H9 (cell line): ENCODE measurements around the gene MAPK8IP2. TPM values are rescaled to one million over a fixed set of nuclear protein-coding genes. Genes with fewer than 3 reads are reported as not detected.
A peak's percentile ranks its signal among the peaks of the same experiment; 100 is the strongest.

Experiments
- DNase-seq: peaks from one replicate; pipeline ENCODE4 v3.0.0-alpha.2; 2017
- H2AFZ ChIP-seq: one replicate; pipeline ENCODE4 v1.6.1; 2013; ENCODE audit warnings: mild to moderate bottlenecking, low read length, control low read depth, moderate library complexity
- H2AK5ac ChIP-seq: 2 replicates; pipeline ENCODE4 v1.6.1; 2013; ENCODE audit warnings: low read length, control low read depth, mixed read lengths; ENCODE audit not compliant: insufficient read length
- H2BK120ac ChIP-seq: one replicate; pipeline ENCODE4 v1.6.1; 2013; ENCODE audit warnings: low read depth, mild to moderate bottlenecking, low read length, control low read depth, inconsistent platforms; ENCODE audit not compliant: poor library complexity, severe bottlenecking
- H2BK12ac ChIP-seq: 2 replicates; pipeline ENCODE4 v1.6.1; 2013; ENCODE audit warnings: low read length, control low read depth, mixed read lengths, low read depth; ENCODE audit not compliant: insufficient read length
- H2BK15ac ChIP-seq: 2 replicates; pipeline ENCODE4 v1.6.1; 2013; ENCODE audit warnings: low read depth, low read length, control low read depth
- H2BK20ac ChIP-seq: one replicate; pipeline ENCODE4 v1.6.1; 2013; ENCODE audit warnings: low read depth, mild to moderate bottlenecking, low read length, control low read depth, inconsistent platforms; ENCODE audit not compliant: poor library complexity, severe bottlenecking
- H2BK5ac ChIP-seq: 2 replicates; pipeline ENCODE4 v1.6.1; 2013; ENCODE audit warnings: low read length, control low read depth, mixed read lengths; ENCODE audit not compliant: insufficient read length
- H3K14ac ChIP-seq: 2 replicates; pipeline ENCODE4 v1.6.1; 2013; ENCODE audit warnings: low read length, control low read depth; ENCODE audit not compliant: insufficient read depth
- H3K18ac ChIP-seq: 2 replicates; pipeline ENCODE4 v1.6.1; 2013; ENCODE audit warnings: low read depth, mild to moderate bottlenecking, mixed read lengths, low read length, control low read depth; ENCODE audit not compliant: insufficient read length
- H3K23ac ChIP-seq: 2 replicates; pipeline ENCODE4 v1.6.1; 2013; ENCODE audit warnings: low read length, control low read depth, mixed read lengths, low read depth; ENCODE audit not compliant: insufficient read length
- H3K23me2 ChIP-seq: 2 replicates; pipeline ENCODE4 v1.6.1; 2013; ENCODE audit warnings: low read depth, mild to moderate bottlenecking, mixed read lengths, low read length, control low read depth; ENCODE audit not compliant: insufficient read length, poor library complexity, severe bottlenecking
- H3K27ac ChIP-seq: 2 replicates; pipeline ENCODE4 v1.5.1; 2013; ENCODE audit warnings: low read length, control low read depth, mixed read lengths, low read depth; ENCODE audit not compliant: insufficient read length
- H3K27me3 ChIP-seq: 2 replicates; pipeline ENCODE4 v1.6.1; 2013; ENCODE audit warnings: low read length, control low read depth, inconsistent platforms; ENCODE audit not compliant: insufficient read depth
- H3K4ac ChIP-seq: 2 replicates; pipeline ENCODE4 v1.6.1; 2013; ENCODE audit warnings: low read depth, mild to moderate bottlenecking, control low read depth, inconsistent platforms, low read length, moderate library complexity
- H3K4me1 ChIP-seq: 2 replicates; pipeline ENCODE4 v1.6.1; 2013; ENCODE audit warnings: low read length, control low read depth, inconsistent platforms; ENCODE audit not compliant: insufficient read depth
- H3K4me2 ChIP-seq: 2 replicates; pipeline ENCODE4 v1.6.1; 2013; ENCODE audit warnings: low read length, control low read depth, mixed read lengths; ENCODE audit not compliant: insufficient read length, insufficient read depth
- H3K56ac ChIP-seq: 2 replicates; pipeline ENCODE4 v1.6.1; 2013; ENCODE audit warnings: low read depth, mild to moderate bottlenecking, mixed read lengths, low read length, control low read depth; ENCODE audit not compliant: insufficient read length
- H3K79me1 ChIP-seq: 2 replicates; pipeline ENCODE4 v1.6.1; 2013; ENCODE audit warnings: low read depth, mild to moderate bottlenecking, moderate library complexity, low read length, control low read depth, inconsistent platforms; ENCODE audit not compliant: insufficient read depth, poor library complexity, severe bottlenecking
- H3K79me2 ChIP-seq: 2 replicates; pipeline ENCODE4 v1.6.1; 2013; ENCODE audit warnings: low read length, control low read depth, inconsistent platforms; ENCODE audit not compliant: insufficient read depth
- H3K9ac ChIP-seq: 2 replicates; pipeline ENCODE4 v1.6.1; 2013; ENCODE audit warnings: low read length, control low read depth, mixed read lengths; ENCODE audit not compliant: insufficient read length; ENCODE audit errors: extremely low read depth
- H3K9me3 ChIP-seq: one replicate; pipeline ENCODE4 v1.6.1; 2013; ENCODE audit warnings: low read depth, low read length, inconsistent platforms; ENCODE audit not compliant: control insufficient read depth
- H3T11ph ChIP-seq: one replicate; pipeline ENCODE4 v1.6.1; 2013; ENCODE audit warnings: mild to moderate bottlenecking, low read length, control low read depth, inconsistent platforms
- H4K20me1 ChIP-seq: one replicate; pipeline ENCODE4 v1.6.1; 2013; ENCODE audit not compliant: control insufficient read depth, insufficient read length, insufficient read depth
- H4K5ac ChIP-seq: 2 replicates; pipeline ENCODE4 v1.6.1; 2013; ENCODE audit warnings: low read depth, mild to moderate bottlenecking, mixed read lengths, low read length, control low read depth; ENCODE audit not compliant: insufficient read length
- H4K8ac ChIP-seq: replicated peaks from 2 replicates; pipeline ENCODE4 v1.6.1; 2013; ENCODE audit warnings: low read length, control low read depth, mixed read lengths, low read depth; ENCODE audit not compliant: insufficient read length
- H4K91ac ChIP-seq: 2 replicates; pipeline ENCODE4 v1.6.1; 2013; ENCODE audit warnings: low read depth, mild to moderate bottlenecking, moderate library complexity, mixed read lengths, low read length, control low read depth; ENCODE audit not compliant: insufficient read length
- H3K27ac Mint-ChIP-seq, 3 experiments: 2 replicates in 2 of 3; 3 replicates in 1 of 3; pipeline ENCODE4 v1.8.0; 2020 to 2021; ENCODE audit warnings: mixed read lengths in 3 of 3, mild to moderate bottlenecking in 1 of 3, moderate library complexity in 1 of 3
- H3K27me3 Mint-ChIP-seq: 2 replicates; pipeline ENCODE4 v1.8.0; 2021; ENCODE audit warnings: low read depth, mild to moderate bottlenecking, moderate library complexity, mixed read lengths
- H3K36me3 Mint-ChIP-seq, 3 experiments: 2 replicates in 2 of 3; 3 replicates in 1 of 3; pipeline ENCODE4 v1.8.0; 2020 to 2021; ENCODE audit warnings: low read depth in 3 of 3, mixed read lengths in 3 of 3; ENCODE audit not compliant: insufficient read depth in 1 of 3
- H3K4me1 Mint-ChIP-seq, 2 experiments: 2 replicates each; pipeline ENCODE4 v1.8.0; 2020; ENCODE audit warnings: mixed read lengths in 2 of 2
- H3K4me3 Mint-ChIP-seq, 2 experiments: 2 replicates in 1 of 2; 3 replicates in 1 of 2; pipeline ENCODE4 v1.8.0; 2020 to 2021; ENCODE audit warnings: mild to moderate bottlenecking in 2 of 2, mixed read lengths in 2 of 2, moderate library complexity in 1 of 2
- H3K9me3 Mint-ChIP-seq, 2 experiments: 2 replicates in 1 of 2; 3 replicates in 1 of 2; pipeline ENCODE4 v1.8.0; 2020; ENCODE audit warnings: mild to moderate bottlenecking in 2 of 2, mixed read lengths in 2 of 2, moderate library complexity in 1 of 2
- CTCF ChIP-seq: fragments of 200-600 bp; sonication (generic); conservative IDR thresholded peaks from 3 replicates; pipeline ENCODE4 v1.8.0; 2021; ENCODE audit warnings: antibody characterized with exemption, mild to moderate bottlenecking
- WGBS: extraction: QIAGEN DNeasy Blood & Tissue Kit; methylation state at CpG from one replicate; pipeline ENCODE4 v1.1.7; 2013; ENCODE audit warnings: missing lambda C conversion rate, low lambda C conversion rate, mixed read lengths; ENCODE audit not compliant: insufficient read length; ENCODE audit errors: extremely low coverage; 5-methylcytosine and 5-hydroxymethylcytosine counted together
- total RNA-seq: library from RNA; stranded (reverse); gene quantifications from 2 replicates; pipeline ENCODE4 v1.2.1, GENCODE V29; 2021

MAPK8IP2 gene
- total RNA-seq, 1 experiment from 2014 or later, result 5.7 TPM

GRCh38 chr22:50582493-50583293 lies 17.9 kb upstream of the MAPK8IP2 start, which contains the start of gene CHKB:
CHKB (minus strand) TSS chr22:50582849; CDS start chr22:50582781, 68 bp downstream.
- no peak within 1 kb of the TSS for H4K5ac ChIP-seq
- peak; percentile 98 for DNase-seq
- peak within 1 kb of the TSS; percentile 97 for H3K14ac ChIP-seq
- no peak within 1 kb of the TSS for H2BK20ac ChIP-seq
- H3K79me2 ChIP-seq, result no peaks in the 10 kb centered on the region
- H3K18ac ChIP-seq, result peak within 1 kb of the TSS; percentile 99
- Mint-ChIP-seq H3K4me3 (peak within 1 kb of the TSS; percentile 80 to 89), H3K27ac (peak within 1 kb of the TSS; percentile 85 to 90 (median 86); a peak in 5 of 7 replicates), H3K4me1 (peaks cover 14 to 23% of the 10 kb centered on the region in 2 experiments), H3K9me3 (no peaks in the 10 kb centered on the region), H3K36me3 (peaks cover 4 to 19% (median 14%) of the 10 kb centered on the region in 3 experiments; a peak in 6 of 7 replicates), H3K27me3 (peaks cover 6% of the 10 kb centered on the region)
- no peaks in the 10 kb centered on the region for H3K27me3 ChIP-seq
- H2BK12ac ChIP-seq, result no peak within 1 kb of the TSS
- no peak within 1 kb of the TSS for H3K56ac ChIP-seq
- H2BK5ac ChIP-seq, result no peak within 1 kb of the TSS
- no peak within 1 kb of the TSS for H2BK120ac ChIP-seq
- H3T11ph ChIP-seq, result no peak within 1 kb of the TSS
- WGBS, result no CpG with 5 or more reads among the region's 96 CpGs
- peaks cover 2% of the 10 kb centered on the region; the same call in 1 of the 2 replicates for H3K4me1 ChIP-seq
- H2BK15ac ChIP-seq, result no peak within 1 kb of the TSS
- H3K9me3 ChIP-seq, result no peaks in the 10 kb centered on the region
- no peak within 1 kb of the TSS for H2AFZ ChIP-seq
- peak within 1 kb of the TSS; percentile 75 for H3K9ac ChIP-seq
- no peak within 1 kb of the TSS for H3K4ac ChIP-seq
- no peak within 1 kb of the TSS for H4K91ac ChIP-seq
- H3K4me2 ChIP-seq, result peak within 1 kb of the TSS; percentile 93
- no peaks in the 10 kb centered on the region for H4K20me1 ChIP-seq
- no peak within 1 kb of the TSS for H2AK5ac ChIP-seq
- peaks cover 4% of the 10 kb centered on the region for H3K79me1 ChIP-seq
- no peak within 1 kb of the TSS for H4K8ac ChIP-seq
- no peak within 1 kb of the TSS for H3K23ac ChIP-seq
- no peak for TF ChIP-seq CTCF
- no peaks in the 10 kb centered on the region for H3K23me2 ChIP-seq
- no peak within 1 kb of the TSS for H3K27ac ChIP-seq
